Ramos (cell line): ENCODE results near the gene ARHGEF19.

Experiments used
- in situ Hi-C: fragments of 300-500 bp; cut with MboI; formaldehyde crosslinking; loops from one replicate; pipeline ENCODE4 v1.14.3; 2022; ENCODE audit warnings: low sequenced_read_pairs; ENCODE audit not compliant: unreplicated experiment

The ARHGEF19 gene

GRCh38 chr1:16245476-16246196, 33.2 kb upstream of the ARHGEF19 start:
- in situ Hi-C loops, result no loop called here

DNA sequence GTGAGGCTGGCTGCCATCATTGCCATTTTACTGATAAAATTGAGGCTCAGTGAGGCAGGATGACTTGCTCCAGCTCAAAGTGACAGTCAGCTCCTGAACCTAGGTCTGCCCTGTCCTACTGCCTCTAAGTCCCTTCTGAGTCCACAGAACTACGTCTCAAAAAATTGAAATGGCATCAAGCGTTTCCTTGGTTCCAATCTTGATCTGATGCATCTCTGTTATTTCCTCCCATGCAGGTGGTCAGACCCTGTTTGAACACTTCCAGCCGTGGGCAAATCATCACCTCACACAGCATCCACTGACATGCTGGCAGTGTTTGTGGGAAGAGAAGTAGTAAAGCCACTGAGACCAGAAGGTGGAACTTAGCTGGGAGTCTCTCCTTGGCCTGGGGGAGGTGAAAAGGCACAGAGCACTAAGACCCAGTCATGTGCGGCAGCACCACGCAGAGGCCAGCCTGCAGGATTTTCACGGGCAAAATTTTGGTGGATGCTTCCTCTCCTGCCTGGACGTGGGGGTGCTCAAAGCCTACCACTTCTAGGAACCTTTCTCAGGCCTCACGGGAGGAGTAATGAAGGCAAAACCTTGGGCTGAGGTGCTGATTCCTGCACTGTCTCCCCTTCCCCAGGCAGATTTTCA, 32.3 kb upstream of the ARHGEF19 start:
- in situ Hi-C loops, result no loop called here

- in situ Hi-C loops, result no loop called here
Measured at GRCh38 chr1:16243936-16244649, 31.6 kb upstream of the ARHGEF19 start.

- in situ Hi-C loops, result no loop called here
Measured at GRCh38 chr1:16243215-16243610, 30.8 kb upstream of the ARHGEF19 start.

DNA sequence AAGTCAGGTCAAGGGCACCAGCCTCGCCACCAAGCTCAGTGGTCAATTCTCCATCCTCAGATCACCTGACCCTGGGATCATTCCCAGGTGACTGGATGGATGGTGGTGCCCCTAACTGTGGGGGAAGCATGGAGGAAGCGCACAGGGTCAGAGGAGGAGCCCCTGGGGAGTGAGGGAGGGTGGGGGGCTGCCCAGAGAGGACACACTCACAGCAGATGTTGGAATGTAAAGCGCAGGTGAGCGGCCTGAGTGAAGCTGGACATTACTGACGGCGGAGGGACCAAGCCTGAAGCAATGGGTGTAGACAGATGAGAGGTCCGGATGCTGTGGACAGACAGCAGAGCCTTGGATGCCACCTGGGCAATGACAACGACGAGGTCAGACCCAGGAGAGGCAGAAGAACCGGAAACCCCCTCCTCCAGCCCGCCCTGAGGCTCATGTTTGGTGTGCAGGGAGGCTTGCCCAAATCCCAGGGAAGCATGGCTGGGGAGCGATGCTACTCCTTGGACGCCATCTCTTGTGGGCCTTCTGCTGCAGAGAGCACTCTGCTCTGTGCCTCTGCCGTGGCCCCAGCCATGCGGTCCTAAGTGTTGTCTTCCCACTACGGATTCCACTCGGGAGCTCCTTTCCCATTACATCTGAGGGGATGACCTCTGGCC, 30.2 kb upstream of the ARHGEF19 start:
- in situ Hi-C loops, result no loop called here

GRCh38 chr1:16241221-16241708, 28.8 kb upstream of the ARHGEF19 start:
- in situ Hi-C loops, result no loop called here

DNA sequence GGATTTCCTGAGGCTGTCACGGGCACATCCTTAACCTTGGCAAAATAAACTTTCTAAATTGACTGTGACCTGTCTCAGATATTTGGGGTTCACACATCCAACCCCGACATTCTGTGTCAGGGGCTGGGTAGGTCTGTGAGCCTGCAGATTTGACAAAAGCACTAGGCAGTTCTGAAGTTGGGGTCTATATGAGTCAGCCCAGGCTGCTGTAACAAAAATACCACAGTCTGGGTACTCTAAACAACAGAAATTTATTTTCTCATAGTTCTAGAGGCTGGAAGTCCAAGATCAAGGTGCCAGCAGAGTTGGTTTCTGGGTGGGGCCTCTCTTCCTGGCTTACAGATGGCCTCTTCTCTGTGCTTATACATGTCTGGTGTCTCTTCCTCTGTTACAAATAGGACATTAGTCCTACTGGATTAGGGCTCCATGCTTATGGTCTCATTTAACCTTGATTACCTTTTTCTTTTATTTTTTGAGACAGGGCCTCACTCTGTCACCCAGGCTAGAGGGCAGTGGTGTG, 27.6 kb upstream of the ARHGEF19 start:
- in situ Hi-C loops, result no loop called here

- in situ Hi-C loops, result no loop called here
Measured at GRCh38 chr1:16237343-16237830, 24.9 kb upstream of the ARHGEF19 start.

- in situ Hi-C loops, result no loop called here
Measured at GRCh38 chr1:16236511-16237342, 24.3 kb upstream of the ARHGEF19 start, which contains the start of gene CPLANE2. CPLANE2 (minus strand) TSS chr1:16237183; CDS start chr1:16236742, 441 bp downstream.

- in situ Hi-C loops, result no loop called here
Measured at GRCh38 chr1:16235944-16236510, 23.6 kb upstream of the ARHGEF19 start.

- in situ Hi-C loops, result no loop called here
Measured at GRCh38 chr1:16235347-16235746, 22.9 kb upstream of the ARHGEF19 start.

DNA sequence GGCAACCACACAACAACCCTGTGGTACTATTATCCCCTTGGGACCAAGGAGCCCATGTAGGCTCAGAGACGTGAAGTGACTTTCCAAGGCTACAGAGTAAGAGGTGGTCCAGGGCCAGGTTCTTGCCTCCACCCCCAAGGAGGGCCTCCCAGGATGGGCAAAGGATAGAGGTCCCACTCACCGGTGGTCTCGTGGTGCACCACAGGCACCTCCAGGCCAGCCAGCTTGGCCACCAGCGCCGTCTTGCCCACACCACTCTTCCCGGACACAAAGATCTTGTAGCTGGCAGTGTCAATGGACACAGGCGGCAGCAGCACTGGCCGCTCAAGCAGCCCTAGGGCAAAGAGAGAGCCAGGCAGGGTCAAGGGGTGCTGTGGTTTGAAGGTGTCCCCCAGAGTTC, 21.0 kb upstream of the ARHGEF19 start:
- in situ Hi-C loops, result no loop called here

- in situ Hi-C loops, result no loop called here
Measured at GRCh38 chr1:16232316-16232710, 19.9 kb upstream of the ARHGEF19 start.

DNA sequence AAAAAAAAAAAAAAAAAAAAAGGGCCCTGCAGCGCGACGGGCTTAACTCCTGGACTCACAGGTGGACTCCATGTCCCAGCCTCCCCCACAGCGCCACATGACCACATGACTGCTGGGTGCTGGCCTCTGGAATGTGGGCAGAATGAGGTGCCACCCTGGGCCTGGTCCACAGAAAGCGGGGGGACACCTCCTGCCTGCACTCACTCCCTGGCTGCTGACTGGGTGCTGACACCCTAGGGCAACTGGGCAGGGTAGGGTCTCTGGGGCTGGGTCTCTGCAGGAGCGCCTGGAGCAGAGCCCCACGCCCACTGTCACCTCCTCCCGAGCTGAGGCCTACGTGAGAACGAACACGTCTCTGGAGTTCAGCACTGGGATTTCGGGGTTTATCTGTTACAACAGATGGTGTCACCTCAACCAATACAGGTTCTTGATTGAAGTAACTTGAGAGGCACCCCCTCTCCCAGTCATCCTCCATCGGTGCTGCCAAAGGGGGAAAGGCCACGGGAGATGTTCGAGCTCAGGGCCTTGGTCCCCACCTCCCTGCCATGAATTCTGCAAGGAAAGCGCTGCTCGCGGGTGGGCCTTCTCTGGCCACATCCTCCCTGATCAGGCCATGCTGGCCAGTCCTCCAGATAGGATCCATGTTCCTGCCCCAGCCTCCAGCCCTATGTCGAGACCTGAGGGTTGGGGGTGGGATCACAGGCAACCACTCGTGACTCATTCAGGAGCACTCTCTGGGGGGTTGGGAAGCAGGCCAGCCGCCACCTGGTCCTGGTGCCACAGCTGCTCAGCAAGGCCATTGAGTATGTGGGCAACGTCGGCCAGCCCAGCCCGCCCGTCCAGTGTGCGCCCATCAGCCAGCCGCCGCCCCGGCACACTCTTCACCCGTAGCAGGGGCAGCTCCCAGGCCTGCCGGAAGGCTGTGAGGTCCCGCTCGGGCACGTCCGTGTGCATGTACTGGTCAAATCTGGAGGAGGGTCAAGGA, 19.2 kb upstream of the ARHGEF19 start:
- in situ Hi-C loops, result no loop called here

GRCh38 chr1:16230744-16231143, 18.3 kb upstream of the ARHGEF19 start:
- in situ Hi-C loops, result no loop called here

DNA sequence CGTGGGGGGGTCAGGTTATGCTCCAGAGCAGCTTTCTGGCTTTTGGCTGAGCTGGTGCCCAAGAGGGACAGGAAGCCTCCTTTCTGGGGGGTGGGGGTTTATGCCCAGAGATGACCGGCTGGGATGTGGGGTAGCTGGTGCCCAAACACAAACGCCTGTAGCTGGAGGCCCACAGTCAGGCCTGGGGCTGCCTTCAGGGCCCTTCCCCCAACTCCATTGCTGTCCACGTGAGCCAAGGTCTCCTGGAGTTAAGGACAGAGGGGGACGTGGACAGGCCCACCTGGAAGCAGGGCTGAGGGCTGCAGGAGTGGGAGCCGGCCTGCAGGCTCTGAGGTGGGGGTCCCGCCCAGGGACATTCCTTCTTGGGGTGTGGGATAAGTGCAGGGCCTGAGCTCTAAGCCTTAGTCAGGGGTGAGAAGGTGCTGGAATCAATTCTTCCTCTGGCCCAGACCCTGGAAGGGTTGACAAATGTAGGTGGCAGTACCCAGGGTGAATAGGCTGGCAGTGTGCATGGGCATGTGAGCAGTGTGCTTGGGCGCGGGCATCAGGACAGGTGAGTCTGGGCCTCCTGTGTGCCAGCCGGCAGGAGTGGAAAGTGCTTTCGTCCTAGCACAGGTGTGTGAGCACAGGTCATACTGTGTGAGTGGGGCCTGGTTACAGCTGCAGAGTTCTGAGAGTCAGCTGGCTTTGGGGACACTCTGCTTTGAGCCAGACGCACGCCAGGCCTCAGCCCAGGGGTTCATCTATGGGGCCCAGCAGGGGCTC, 17.7 kb upstream of the ARHGEF19 start:
- in situ Hi-C loops, result no loop called here

DNA sequence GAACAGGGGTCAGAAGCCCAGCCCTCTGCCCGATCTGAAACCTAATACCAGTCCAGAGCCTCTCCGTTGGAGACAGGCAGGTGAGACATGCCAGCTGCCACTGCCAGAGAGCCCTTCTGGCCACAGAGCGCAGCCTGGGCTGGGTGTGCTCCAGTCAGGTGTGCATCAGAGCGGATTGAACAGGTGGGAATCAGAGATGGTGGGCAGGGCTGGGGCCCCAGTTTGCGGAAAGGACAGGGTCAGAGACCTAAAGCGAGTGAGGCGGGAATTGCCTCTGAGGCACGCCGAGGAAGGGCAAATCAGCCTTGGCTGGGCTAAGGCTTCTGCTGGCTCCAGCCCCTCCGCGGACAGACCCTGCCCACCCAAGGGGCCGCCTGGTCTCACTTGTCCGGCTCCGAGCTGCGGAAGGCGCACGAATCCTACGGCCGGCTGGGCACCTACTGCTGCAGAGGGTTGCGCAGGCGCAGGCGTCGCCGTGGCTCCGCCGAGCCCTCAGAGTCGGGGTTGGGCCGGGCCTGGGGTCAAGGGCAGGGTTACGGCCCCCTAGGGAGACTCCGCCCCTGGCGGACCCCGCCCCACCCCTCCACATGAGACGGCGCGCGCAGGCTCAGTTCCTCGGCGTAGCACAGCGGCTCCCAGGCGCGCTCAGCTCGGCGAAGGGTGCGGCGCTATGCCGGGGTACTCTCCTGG, 14.2 kb upstream of the ARHGEF19 start:
- in situ Hi-C loops, result no loop called here
